H9 (cell line): ENCODE measurements around the gene PRICKLE3. TPM values are rescaled to one million over a fixed set of nuclear protein-coding genes. Genes with fewer than 3 reads are reported as not detected.

Source experiments
- DNase-seq: peaks from one replicate; pipeline ENCODE4 v3.0.0-alpha.2; 2017
- H2AFZ ChIP-seq: one replicate; pipeline ENCODE4 v1.6.1; 2013; ENCODE audit warnings: mild to moderate bottlenecking, low read length, control low read depth, moderate library complexity
- H2AK5ac ChIP-seq: 2 replicates; pipeline ENCODE4 v1.6.1; 2013; ENCODE audit warnings: low read length, control low read depth, mixed read lengths; ENCODE audit not compliant: insufficient read length
- H2BK120ac ChIP-seq: one replicate; pipeline ENCODE4 v1.6.1; 2013; ENCODE audit warnings: low read depth, mild to moderate bottlenecking, low read length, control low read depth, inconsistent platforms; ENCODE audit not compliant: poor library complexity, severe bottlenecking
- H2BK12ac ChIP-seq: 2 replicates; pipeline ENCODE4 v1.6.1; 2013; ENCODE audit warnings: low read length, control low read depth, mixed read lengths, low read depth; ENCODE audit not compliant: insufficient read length
- H2BK15ac ChIP-seq: 2 replicates; pipeline ENCODE4 v1.6.1; 2013; ENCODE audit warnings: low read depth, low read length, control low read depth
- H2BK20ac ChIP-seq: one replicate; pipeline ENCODE4 v1.6.1; 2013; ENCODE audit warnings: low read depth, mild to moderate bottlenecking, low read length, control low read depth, inconsistent platforms; ENCODE audit not compliant: poor library complexity, severe bottlenecking
- H2BK5ac ChIP-seq: 2 replicates; pipeline ENCODE4 v1.6.1; 2013; ENCODE audit warnings: low read length, control low read depth, mixed read lengths; ENCODE audit not compliant: insufficient read length
- H3K14ac ChIP-seq: 2 replicates; pipeline ENCODE4 v1.6.1; 2013; ENCODE audit warnings: low read length, control low read depth; ENCODE audit not compliant: insufficient read depth
- H3K18ac ChIP-seq: 2 replicates; pipeline ENCODE4 v1.6.1; 2013; ENCODE audit warnings: low read depth, mild to moderate bottlenecking, mixed read lengths, low read length, control low read depth; ENCODE audit not compliant: insufficient read length
- H3K23ac ChIP-seq: 2 replicates; pipeline ENCODE4 v1.6.1; 2013; ENCODE audit warnings: low read length, control low read depth, mixed read lengths, low read depth; ENCODE audit not compliant: insufficient read length
- H3K23me2 ChIP-seq: 2 replicates; pipeline ENCODE4 v1.6.1; 2013; ENCODE audit warnings: low read depth, mild to moderate bottlenecking, mixed read lengths, low read length, control low read depth; ENCODE audit not compliant: insufficient read length, poor library complexity, severe bottlenecking
- H3K27ac ChIP-seq: 2 replicates; pipeline ENCODE4 v1.5.1; 2013; ENCODE audit warnings: low read length, control low read depth, mixed read lengths, low read depth; ENCODE audit not compliant: insufficient read length
- H3K27me3 ChIP-seq: 2 replicates; pipeline ENCODE4 v1.6.1; 2013; ENCODE audit warnings: low read length, control low read depth, inconsistent platforms; ENCODE audit not compliant: insufficient read depth
- H3K4ac ChIP-seq: 2 replicates; pipeline ENCODE4 v1.6.1; 2013; ENCODE audit warnings: low read depth, mild to moderate bottlenecking, control low read depth, inconsistent platforms, low read length, moderate library complexity
- H3K4me1 ChIP-seq: 2 replicates; pipeline ENCODE4 v1.6.1; 2013; ENCODE audit warnings: low read length, control low read depth, inconsistent platforms; ENCODE audit not compliant: insufficient read depth
- H3K4me2 ChIP-seq: 2 replicates; pipeline ENCODE4 v1.6.1; 2013; ENCODE audit warnings: low read length, control low read depth, mixed read lengths; ENCODE audit not compliant: insufficient read length, insufficient read depth
- H3K56ac ChIP-seq: 2 replicates; pipeline ENCODE4 v1.6.1; 2013; ENCODE audit warnings: low read depth, mild to moderate bottlenecking, mixed read lengths, low read length, control low read depth; ENCODE audit not compliant: insufficient read length
- H3K79me1 ChIP-seq: 2 replicates; pipeline ENCODE4 v1.6.1; 2013; ENCODE audit warnings: low read depth, mild to moderate bottlenecking, moderate library complexity, low read length, control low read depth, inconsistent platforms; ENCODE audit not compliant: insufficient read depth, poor library complexity, severe bottlenecking
- H3K79me2 ChIP-seq: 2 replicates; pipeline ENCODE4 v1.6.1; 2013; ENCODE audit warnings: low read length, control low read depth, inconsistent platforms; ENCODE audit not compliant: insufficient read depth
- H3K9ac ChIP-seq: 2 replicates; pipeline ENCODE4 v1.6.1; 2013; ENCODE audit warnings: low read length, control low read depth, mixed read lengths; ENCODE audit not compliant: insufficient read length; ENCODE audit errors: extremely low read depth
- H3K9me3 ChIP-seq: one replicate; pipeline ENCODE4 v1.6.1; 2013; ENCODE audit warnings: low read depth, low read length, inconsistent platforms; ENCODE audit not compliant: control insufficient read depth
- H3T11ph ChIP-seq: one replicate; pipeline ENCODE4 v1.6.1; 2013; ENCODE audit warnings: mild to moderate bottlenecking, low read length, control low read depth, inconsistent platforms
- H4K20me1 ChIP-seq: one replicate; pipeline ENCODE4 v1.6.1; 2013; ENCODE audit not compliant: control insufficient read depth, insufficient read length, insufficient read depth
- H4K5ac ChIP-seq: 2 replicates; pipeline ENCODE4 v1.6.1; 2013; ENCODE audit warnings: low read depth, mild to moderate bottlenecking, mixed read lengths, low read length, control low read depth; ENCODE audit not compliant: insufficient read length
- H4K8ac ChIP-seq: replicated peaks from 2 replicates; pipeline ENCODE4 v1.6.1; 2013; ENCODE audit warnings: low read length, control low read depth, mixed read lengths, low read depth; ENCODE audit not compliant: insufficient read length
- H4K91ac ChIP-seq: 2 replicates; pipeline ENCODE4 v1.6.1; 2013; ENCODE audit warnings: low read depth, mild to moderate bottlenecking, moderate library complexity, mixed read lengths, low read length, control low read depth; ENCODE audit not compliant: insufficient read length
- H3K27ac Mint-ChIP-seq, 3 experiments: 2 replicates in 2 of 3; 3 replicates in 1 of 3; pipeline ENCODE4 v1.8.0; 2020 to 2021; ENCODE audit warnings: mixed read lengths in 3 of 3, mild to moderate bottlenecking in 1 of 3, moderate library complexity in 1 of 3
- H3K27me3 Mint-ChIP-seq: 2 replicates; pipeline ENCODE4 v1.8.0; 2021; ENCODE audit warnings: low read depth, mild to moderate bottlenecking, moderate library complexity, mixed read lengths
- H3K36me3 Mint-ChIP-seq, 3 experiments: 2 replicates in 2 of 3; 3 replicates in 1 of 3; pipeline ENCODE4 v1.8.0; 2020 to 2021; ENCODE audit warnings: low read depth in 3 of 3, mixed read lengths in 3 of 3; ENCODE audit not compliant: insufficient read depth in 1 of 3
- H3K4me1 Mint-ChIP-seq, 2 experiments: 2 replicates each; pipeline ENCODE4 v1.8.0; 2020; ENCODE audit warnings: mixed read lengths in 2 of 2
- H3K4me3 Mint-ChIP-seq, 2 experiments: 2 replicates in 1 of 2; 3 replicates in 1 of 2; pipeline ENCODE4 v1.8.0; 2020 to 2021; ENCODE audit warnings: mild to moderate bottlenecking in 2 of 2, mixed read lengths in 2 of 2, moderate library complexity in 1 of 2
- H3K9me3 Mint-ChIP-seq, 2 experiments: 2 replicates in 1 of 2; 3 replicates in 1 of 2; pipeline ENCODE4 v1.8.0; 2020; ENCODE audit warnings: mild to moderate bottlenecking in 2 of 2, mixed read lengths in 2 of 2, moderate library complexity in 1 of 2
- CTCF ChIP-seq: fragments of 200-600 bp; sonication (generic); conservative IDR thresholded peaks from 3 replicates; pipeline ENCODE4 v1.8.0; 2021; ENCODE audit warnings: antibody characterized with exemption, mild to moderate bottlenecking
- WGBS: extraction: QIAGEN DNeasy Blood & Tissue Kit; methylation state at CpG from one replicate; pipeline ENCODE4 v1.1.7; 2013; ENCODE audit warnings: missing lambda C conversion rate, low lambda C conversion rate, mixed read lengths; ENCODE audit not compliant: insufficient read length; ENCODE audit errors: extremely low coverage; 5-methylcytosine and 5-hydroxymethylcytosine counted together
- total RNA-seq: library from RNA; stranded (reverse); gene quantifications from 2 replicates; pipeline ENCODE4 v1.2.1, GENCODE V29; 2021

The PRICKLE3 gene
- total RNA-seq, 1 experiment from 2014 or later: 9.7 TPM

- H3K27ac ChIP-seq: no peak overlapping the region
- H3K36me3 Mint-ChIP-seq: peaks cover 0 to 4% (median 2%) of the 10 kb centered on the region in 3 experiments; a peak in 2 of 7 replicates
- no peak for DNase-seq
- H4K20me1 ChIP-seq: no peaks in the 10 kb centered on the region
- no peak overlapping the region for H3K9ac ChIP-seq
- peaks cover 29% of the 10 kb centered on the region for H3K27me3 Mint-ChIP-seq
- H2BK20ac ChIP-seq: no peak overlapping the region
- no peak overlapping the region for H4K8ac ChIP-seq
- TF ChIP-seq CTCF: no peak
- no peak overlapping the region for H3K56ac ChIP-seq
- H3K27ac Mint-ChIP-seq: no peak overlapping the region
- no peak overlapping the region for H3K14ac ChIP-seq
- no peak overlapping the region for H2BK15ac ChIP-seq
- no peak overlapping the region for H2AFZ ChIP-seq
- no peak overlapping the region for H2BK12ac ChIP-seq
- no peak overlapping the region for H3K4me2 ChIP-seq
- peaks cover 2% of the 10 kb centered on the region for H3K23me2 ChIP-seq
- no peak overlapping the region for H2AK5ac ChIP-seq
- peaks cover 59 to 69% of the 10 kb centered on the region in 2 experiments for H3K9me3 Mint-ChIP-seq
- no peak overlapping the region for H3K4ac ChIP-seq
- no CpG with 5 or more reads among the region's 2 CpGs for WGBS
- no peak overlapping the region for H4K91ac ChIP-seq
- H4K5ac ChIP-seq: no peak overlapping the region
- no peak overlapping the region for H3K4me3 Mint-ChIP-seq
- no peaks in the 10 kb centered on the region for H3K4me1 ChIP-seq
- peaks cover 16% of the 10 kb centered on the region for H3K9me3 ChIP-seq
- no peak overlapping the region for H3T11ph ChIP-seq
- H3K79me1 ChIP-seq: no peaks in the 10 kb centered on the region
- H3K79me2 ChIP-seq: no peaks in the 10 kb centered on the region
- no peaks in the 10 kb centered on the region; the same call in 1 of the 2 replicates for H3K27me3 ChIP-seq
- peaks cover 4 to 13% of the 10 kb centered on the region in 2 experiments for H3K4me1 Mint-ChIP-seq
- no peak overlapping the region for H3K23ac ChIP-seq
- H2BK120ac ChIP-seq: no peak overlapping the region
- H3K18ac ChIP-seq: no peak overlapping the region
- no peak overlapping the region for H2BK5ac ChIP-seq
These were observed 25.3 kb downstream of the PRICKLE3 start for GRCh38 chrX:49160908-49161307.
